Neural cell (in vitro differentiated cells): Measurements from ENCODE around the gene MGAT4C. TPM values are rescaled to one million over a fixed set of nuclear protein-coding genes. Genes with fewer than 3 reads are reported as not detected.
A peak's percentile ranks its signal among the peaks of the same experiment; 100 is the strongest.

ENCODE experiments used
- H2AFZ ChIP-seq: fragments of 200-600, 300-800 bp; sonication (generic), shearing (Covaris generic); 2 replicates; pipeline ENCODE4 v1.6.0; 2014; ENCODE audit warnings: low read depth, mild to moderate bottlenecking, antibody characterized with exemption, low read length, moderate library complexity
- H3F3A ChIP-seq: fragments of 200-600 bp; shearing (Covaris generic); 2 replicates; pipeline ENCODE4 v1.6.1; 2016; ENCODE audit warnings: mild to moderate bottlenecking, moderate library complexity, mixed read lengths, antibody characterized with exemption, low read length; ENCODE audit not compliant: insufficient read depth, poor library complexity, severe bottlenecking
- H3K27ac ChIP-seq: fragments of 200-600, 300-800 bp; sonication (generic), shearing (Covaris generic); 2 replicates; pipeline ENCODE4 v1.5.1; 2014; ENCODE audit warnings: mild to moderate bottlenecking, low read length, moderate library complexity
- H3K27me3 ChIP-seq: fragments of 300-800, 200-600 bp; sonication (generic), shearing (Covaris generic); 2 replicates; pipeline ENCODE4 v1.6.0; 2014; ENCODE audit warnings: mild to moderate bottlenecking, low read depth, low read length, moderate library complexity; ENCODE audit not compliant: insufficient read depth
- H3K36me3 ChIP-seq: fragments of 300-800, 200-600 bp; sonication (generic), shearing (Covaris generic); 2 replicates; pipeline ENCODE4 v1.5.1; 2014; ENCODE audit warnings: mild to moderate bottlenecking, antibody characterized with exemption, low read length, moderate library complexity; ENCODE audit not compliant: insufficient read depth
- H3K4me2 ChIP-seq: fragments of 300-800, 200-600 bp; sonication (generic), shearing (Covaris generic); 2 replicates; pipeline ENCODE4 v1.6.0; 2014; ENCODE audit warnings: mild to moderate bottlenecking, low read length
- H3K4me3 ChIP-seq: fragments of 300-800, 200-600 bp; sonication (generic), shearing (Covaris generic); 2 replicates; pipeline ENCODE4 v1.5.1; 2014; ENCODE audit warnings: mild to moderate bottlenecking, low read length, moderate library complexity
- H3K79me2 ChIP-seq: fragments of 200-600 bp; shearing (Covaris generic); replicated peaks from 2 replicates; pipeline ENCODE4 v1.6.0; 2014; ENCODE audit warnings: mild to moderate bottlenecking, low read length, moderate library complexity; ENCODE audit not compliant: insufficient read depth
- H3K9ac ChIP-seq: fragments of 300-800, 200-600 bp; sonication (generic), shearing (Covaris generic); 2 replicates; pipeline ENCODE4 v1.6.1; 2016; ENCODE audit warnings: mild to moderate bottlenecking, low read length, mixed read lengths
- H3K9me2 ChIP-seq: fragments of 200-600 bp; shearing (Covaris generic); 2 replicates; pipeline ENCODE4 v1.6.1; 2016; ENCODE audit warnings: mild to moderate bottlenecking, low read length, mixed read lengths; ENCODE audit not compliant: insufficient read depth
- H3K9me3 ChIP-seq: fragments of 200-600, 300-800 bp; sonication (generic), shearing (Covaris generic); 2 replicates; pipeline ENCODE4 v1.6.1; 2016; ENCODE audit warnings: mild to moderate bottlenecking, mixed run types, low read length, moderate library complexity, mixed read lengths
- H4K20me1 ChIP-seq: fragments of 200-600 bp; shearing (Covaris generic); 2 replicates; pipeline ENCODE4 v1.6.1; 2016; ENCODE audit warnings: mild to moderate bottlenecking, mixed run types; ENCODE audit not compliant: insufficient read depth
- EP300 ChIP-seq: fragments of 450-650 bp; conservative IDR thresholded peaks from 2 replicates; pipeline ENCODE4 v1.6.1; 2014; ENCODE audit warnings: antibody characterized with exemption, mild to moderate bottlenecking, moderate library complexity; ENCODE audit not compliant: poor library complexity, severe bottlenecking
- EZH2 ChIP-seq: fragments of 200-600, 300-800 bp; shearing (Covaris generic), sonication (generic); IDR thresholded peaks from 2 replicates; pipeline ENCODE4 v1.6.1; 2014; ENCODE audit warnings: antibody characterized with exemption, low read length, borderline replicate concordance, mild to moderate bottlenecking; ENCODE audit not compliant: insufficient read depth, poor library complexity, severe bottlenecking
- POLR2AphosphoS5 ChIP-seq: IDR thresholded peaks from 2 replicates; pipeline ENCODE4 v1.6.1; 2012
- SMC3 ChIP-seq: fragments of 450-650 bp; conservative IDR thresholded peaks from 2 replicates; pipeline ENCODE4 v1.6.1; 2014; ENCODE audit warnings: antibody characterized with exemption, mild to moderate bottlenecking, moderate library complexity; ENCODE audit not compliant: poor library complexity
- TAF1 ChIP-seq: IDR thresholded peaks from 2 replicates; pipeline ENCODE4 v1.6.1; 2012; ENCODE audit warnings: low read depth
- polyA plus RNA-seq: library from polyadenylated mRNA; depleted of rRNA; stranded (reverse); fragments of >200 nt; gene quantifications from 2 replicates; pipeline ENCODE4 v1.2.3, GENCODE V29; 2014
- TF ChIP-seq, protein P1 (sequence below): IDR thresholded peaks from 2 replicates; pipeline ENCODE4 v1.6.1; 2012; ENCODE audit warnings: borderline replicate concordance
- TF ChIP-seq, protein P2 (sequence below): fragments of 450-650 bp; IDR thresholded peaks from 2 replicates; pipeline ENCODE4 v1.5.1; 2014; ENCODE audit warnings: antibody characterized with exemption, mild to moderate bottlenecking, moderate library complexity; ENCODE audit not compliant: poor library complexity, severe bottlenecking

The MGAT4C gene
- polyA plus RNA-seq, 1 donor from 2014 or later, result 20.7 TPM

DNA sequence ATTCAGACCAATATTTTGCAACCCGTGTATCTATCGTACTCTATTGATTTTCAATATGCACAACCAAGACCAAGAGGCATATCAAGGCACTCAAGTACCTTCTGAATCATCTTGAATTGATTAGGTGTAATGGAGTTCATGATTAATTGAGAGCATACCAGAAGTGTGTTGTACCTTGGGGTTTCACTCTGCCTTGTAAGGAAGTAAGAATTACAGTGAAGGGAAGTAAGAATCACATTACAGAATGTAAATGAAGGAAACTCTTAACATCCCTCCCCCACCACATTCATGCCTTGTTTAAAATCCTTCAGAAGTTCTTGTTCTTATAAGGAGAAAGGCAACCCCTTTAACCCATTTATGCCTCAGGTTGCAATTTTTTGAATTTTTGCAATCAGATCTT lies 5.4 kb upstream of the MGAT4C start:
- H3F3A ChIP-seq, result no peaks in the 10 kb centered on the region

DNA sequence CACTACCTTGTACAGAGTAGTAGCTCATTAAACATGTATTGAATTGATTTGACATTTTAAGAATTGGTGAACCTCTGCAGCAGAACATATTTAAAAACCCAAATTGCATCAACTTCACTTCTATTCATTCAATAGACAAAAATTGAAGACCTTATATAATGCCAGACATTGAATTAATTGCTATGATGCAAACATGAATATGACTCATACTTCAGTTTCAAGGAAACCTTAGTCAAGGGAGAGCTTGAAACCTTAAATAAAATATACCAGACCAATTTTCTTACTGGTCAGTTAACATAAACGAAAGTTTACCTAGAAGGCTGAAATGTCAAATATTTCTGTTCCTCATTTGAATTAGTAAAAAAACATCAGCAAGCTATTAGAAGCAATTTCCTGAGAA lies 5.0 kb upstream of the MGAT4C start:
- Histone ChIP-seq H3K9me2 (no peaks in the 10 kb centered on the region), H3K4me3 (no peak overlapping the region)

More for the DNA sequence above, 5.4 kb upstream of the MGAT4C start:
- Histone ChIP-seq H3K9me2 (no peaks in the 10 kb centered on the region), H3K4me3 (no peak overlapping the region), H3K9me3 (peaks cover 3% of the 10 kb centered on the region), H3K27ac (no peak overlapping the region), H3K79me2 (no peaks in the 10 kb centered on the region), H4K20me1 (no peaks in the 10 kb centered on the region), H2AFZ (no peak overlapping the region), H3K4me2 (no peak overlapping the region), H3K9ac (no peak overlapping the region), H3K27me3 (no peaks in the 10 kb centered on the region), H3K36me3 (no peaks in the 10 kb centered on the region)
- no peak for TF ChIP-seq SMC3

DNA sequence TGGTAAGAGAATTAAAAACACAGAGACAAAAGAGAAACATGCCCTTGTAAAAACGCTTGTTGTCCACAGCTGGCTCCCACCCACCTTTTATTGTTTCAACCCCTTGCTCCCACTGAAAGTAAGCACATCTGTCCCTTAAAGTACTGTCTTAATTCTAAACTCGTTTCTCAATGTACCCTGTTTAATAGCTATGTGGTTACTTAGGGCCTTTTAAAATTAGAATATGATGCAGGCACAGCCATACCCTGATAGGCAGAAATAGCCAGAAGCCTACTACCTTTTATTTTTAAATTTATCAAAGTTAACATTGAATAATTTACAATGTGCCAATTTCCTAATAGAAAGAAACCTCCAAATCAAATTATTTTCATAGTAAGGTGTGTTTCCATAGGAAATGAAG lies 4.0 kb upstream of the MGAT4C start:
- no peaks in the 10 kb centered on the region for H3F3A ChIP-seq
- no peaks in the 10 kb centered on the region for H3K27me3 ChIP-seq
- H3K79me2 ChIP-seq, result no peaks in the 10 kb centered on the region
- no peak overlapping the region for H3K4me3 ChIP-seq
- H3K36me3 ChIP-seq, result no peaks in the 10 kb centered on the region
- H4K20me1 ChIP-seq, result no peaks in the 10 kb centered on the region
- TF ChIP-seq SMC3 (no peak), POLR2AphosphoS5 (no peak), EP300 (no peak), EZH2 (no peak)
- TF ChIP-seq, protein P1, sequence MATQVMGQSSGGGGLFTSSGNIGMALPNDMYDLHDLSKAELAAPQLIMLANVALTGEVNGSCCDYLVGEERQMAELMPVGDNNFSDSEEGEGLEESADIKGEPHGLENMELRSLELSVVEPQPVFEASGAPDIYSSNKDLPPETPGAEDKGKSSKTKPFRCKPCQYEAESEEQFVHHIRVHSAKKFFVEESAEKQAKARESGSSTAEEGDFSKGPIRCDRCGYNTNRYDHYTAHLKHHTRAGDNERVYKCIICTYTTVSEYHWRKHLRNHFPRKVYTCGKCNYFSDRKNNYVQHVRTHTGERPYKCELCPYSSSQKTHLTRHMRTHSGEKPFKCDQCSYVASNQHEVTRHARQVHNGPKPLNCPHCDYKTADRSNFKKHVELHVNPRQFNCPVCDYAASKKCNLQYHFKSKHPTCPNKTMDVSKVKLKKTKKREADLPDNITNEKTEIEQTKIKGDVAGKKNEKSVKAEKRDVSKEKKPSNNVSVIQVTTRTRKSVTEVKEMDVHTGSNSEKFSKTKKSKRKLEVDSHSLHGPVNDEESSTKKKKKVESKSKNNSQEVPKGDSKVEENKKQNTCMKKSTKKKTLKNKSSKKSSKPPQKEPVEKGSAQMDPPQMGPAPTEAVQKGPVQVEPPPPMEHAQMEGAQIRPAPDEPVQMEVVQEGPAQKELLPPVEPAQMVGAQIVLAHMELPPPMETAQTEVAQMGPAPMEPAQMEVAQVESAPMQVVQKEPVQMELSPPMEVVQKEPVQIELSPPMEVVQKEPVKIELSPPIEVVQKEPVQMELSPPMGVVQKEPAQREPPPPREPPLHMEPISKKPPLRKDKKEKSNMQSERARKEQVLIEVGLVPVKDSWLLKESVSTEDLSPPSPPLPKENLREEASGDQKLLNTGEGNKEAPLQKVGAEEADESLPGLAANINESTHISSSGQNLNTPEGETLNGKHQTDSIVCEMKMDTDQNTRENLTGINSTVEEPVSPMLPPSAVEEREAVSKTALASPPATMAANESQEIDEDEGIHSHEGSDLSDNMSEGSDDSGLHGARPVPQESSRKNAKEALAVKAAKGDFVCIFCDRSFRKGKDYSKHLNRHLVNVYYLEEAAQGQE, result no peak
- H3K9ac ChIP-seq, result no peak overlapping the region
- H2AFZ ChIP-seq, result no peak overlapping the region
- no peaks in the 10 kb centered on the region for H3K9me3 ChIP-seq
- H3K9me2 ChIP-seq, result no peaks in the 10 kb centered on the region
- no peak overlapping the region for H3K4me2 ChIP-seq
- H3K27ac ChIP-seq, result no peak overlapping the region

More for the DNA sequence above, 5.0 kb upstream of the MGAT4C start:
- Histone ChIP-seq H3F3A (no peaks in the 10 kb centered on the region), H3K9me3 (peaks cover under 1% of the 10 kb centered on the region), H3K36me3 (no peaks in the 10 kb centered on the region), H3K27me3 (no peaks in the 10 kb centered on the region), H3K4me2 (no peak overlapping the region), H2AFZ (no peak overlapping the region), H3K9ac (no peak overlapping the region), H4K20me1 (no peaks in the 10 kb centered on the region), H3K27ac (no peak overlapping the region), H3K79me2 (no peaks in the 10 kb centered on the region)
- TF ChIP-seq SMC3, result no peak
- TF ChIP-seq EP300, result no peak

DNA sequence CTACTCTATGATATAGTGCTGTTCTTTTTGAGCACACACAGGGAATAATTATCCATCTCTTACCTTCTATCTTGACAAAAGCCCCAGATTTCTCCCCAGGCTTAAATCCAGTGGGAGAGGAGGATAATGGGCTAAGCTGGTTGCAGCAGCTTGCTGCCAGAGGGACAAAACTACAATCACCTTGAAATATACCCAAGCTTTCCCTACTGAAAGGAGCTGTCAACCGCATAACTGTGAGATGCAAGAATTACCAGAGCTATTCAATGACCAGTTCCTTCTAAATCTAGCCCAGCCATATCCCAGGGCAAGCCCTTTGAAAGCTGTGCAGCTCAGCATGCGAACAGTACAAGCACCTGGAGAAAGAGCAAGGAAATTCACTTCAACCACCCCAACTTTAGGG lies 943 bp upstream of the MGAT4C start:
- Histone ChIP-seq H3K4me2 (no peak overlapping the region), H3K27ac (peak overlapping the region; percentile 19), H2AFZ (no peak overlapping the region), H3K9me2 (no peaks in the 10 kb centered on the region), H3K9ac (no peak overlapping the region), H3K9me3 (no peaks in the 10 kb centered on the region), H3F3A (no peaks in the 10 kb centered on the region), H3K79me2 (no peaks in the 10 kb centered on the region), H3K27me3 (no peaks in the 10 kb centered on the region), H3K4me3 (peak overlapping the region; percentile 62), H4K20me1 (no peaks in the 10 kb centered on the region), H3K36me3 (no peaks in the 10 kb centered on the region)
- peak; percentile 14 for TF ChIP-seq EP300
- TF ChIP-seq, protein P1, result no peak
- no peak for TF ChIP-seq EZH2
- no peak for TF ChIP-seq TAF1
- TF ChIP-seq POLR2AphosphoS5, result peak; percentile 13
- TF ChIP-seq, protein P2, sequence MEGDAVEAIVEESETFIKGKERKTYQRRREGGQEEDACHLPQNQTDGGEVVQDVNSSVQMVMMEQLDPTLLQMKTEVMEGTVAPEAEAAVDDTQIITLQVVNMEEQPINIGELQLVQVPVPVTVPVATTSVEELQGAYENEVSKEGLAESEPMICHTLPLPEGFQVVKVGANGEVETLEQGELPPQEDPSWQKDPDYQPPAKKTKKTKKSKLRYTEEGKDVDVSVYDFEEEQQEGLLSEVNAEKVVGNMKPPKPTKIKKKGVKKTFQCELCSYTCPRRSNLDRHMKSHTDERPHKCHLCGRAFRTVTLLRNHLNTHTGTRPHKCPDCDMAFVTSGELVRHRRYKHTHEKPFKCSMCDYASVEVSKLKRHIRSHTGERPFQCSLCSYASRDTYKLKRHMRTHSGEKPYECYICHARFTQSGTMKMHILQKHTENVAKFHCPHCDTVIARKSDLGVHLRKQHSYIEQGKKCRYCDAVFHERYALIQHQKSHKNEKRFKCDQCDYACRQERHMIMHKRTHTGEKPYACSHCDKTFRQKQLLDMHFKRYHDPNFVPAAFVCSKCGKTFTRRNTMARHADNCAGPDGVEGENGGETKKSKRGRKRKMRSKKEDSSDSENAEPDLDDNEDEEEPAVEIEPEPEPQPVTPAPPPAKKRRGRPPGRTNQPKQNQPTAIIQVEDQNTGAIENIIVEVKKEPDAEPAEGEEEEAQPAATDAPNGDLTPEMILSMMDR, result no peak
